GM12865 (cell line): ENCODE data around the gene PHLDB3.

ENCODE experiments used
- DNase-seq: peaks from one replicate; pipeline ENCODE4 v3.0.0; 2010; ENCODE audit warnings: low read depth
- H3K4me3 ChIP-seq: 2 replicates; pipeline ENCODE4 v1.5.1; 2011; ENCODE audit warnings: mild to moderate bottlenecking, low read depth, low read length, control low read depth
- CTCF ChIP-seq: IDR thresholded peaks from 2 replicates; pipeline ENCODE4 v1.5.1; 2011; ENCODE audit warnings: low read length, control low read depth, low read depth, inconsistent platforms; ENCODE audit not compliant: insufficient read depth; ENCODE audit errors: missing control alignments

PHLDB3 gene

GRCh38 chr19:43495082-43495481 lies 9.5 kb downstream of the PHLDB3 start:
- no peak for DNase-seq
- H3K4me3 ChIP-seq: no peak overlapping the region
- no peak for TF ChIP-seq CTCF

- no peak for TF ChIP-seq CTCF
- no peak overlapping the region for H3K4me3 ChIP-seq
- no peak for DNase-seq
These were observed 13.8 kb downstream of the PHLDB3 start for GRCh38 chr19:43490759-43491158.

DNA sequence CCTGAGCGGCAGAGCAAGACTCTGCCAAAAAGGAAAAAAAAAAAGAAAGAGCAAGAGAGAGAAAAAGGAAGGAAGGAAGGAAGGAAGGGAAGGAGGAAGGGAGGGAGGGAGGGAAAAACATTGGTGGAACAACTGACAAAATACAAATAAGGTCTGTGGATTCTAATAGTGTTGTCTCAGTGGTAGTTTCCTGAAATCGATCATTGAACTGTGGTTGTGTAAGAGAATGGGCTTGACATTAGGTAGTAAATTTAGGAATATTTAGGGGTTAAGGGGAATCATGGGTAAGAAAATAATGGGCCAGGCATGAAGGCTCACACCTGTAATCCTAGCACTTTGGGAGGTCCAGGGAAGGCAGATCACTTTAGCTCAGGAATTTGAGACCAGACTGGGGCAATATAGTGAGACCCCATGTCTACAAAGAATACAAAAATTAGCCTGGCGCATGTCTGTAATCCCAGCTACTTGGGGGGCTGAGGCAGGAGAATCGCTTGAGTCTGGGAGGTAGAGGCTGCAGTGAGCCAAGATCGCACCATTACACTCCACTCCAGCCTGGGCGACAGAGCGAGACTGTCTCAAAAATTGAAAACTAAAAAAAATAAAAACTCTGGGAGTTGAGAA lies 14.5 kb downstream of the PHLDB3 start:
- TF ChIP-seq CTCF: no peak
- DNase-seq: no peak

GRCh38 chr19:43489310-43489709 lies 15.2 kb downstream of the PHLDB3 start:
- DNase-seq: peak; percentile 63
- no peak for TF ChIP-seq CTCF
- no peak overlapping the region for H3K4me3 ChIP-seq

More for the DNA sequence above, 14.5 kb downstream of the PHLDB3 start:
- no peak overlapping the region for H3K4me3 ChIP-seq

DNA sequence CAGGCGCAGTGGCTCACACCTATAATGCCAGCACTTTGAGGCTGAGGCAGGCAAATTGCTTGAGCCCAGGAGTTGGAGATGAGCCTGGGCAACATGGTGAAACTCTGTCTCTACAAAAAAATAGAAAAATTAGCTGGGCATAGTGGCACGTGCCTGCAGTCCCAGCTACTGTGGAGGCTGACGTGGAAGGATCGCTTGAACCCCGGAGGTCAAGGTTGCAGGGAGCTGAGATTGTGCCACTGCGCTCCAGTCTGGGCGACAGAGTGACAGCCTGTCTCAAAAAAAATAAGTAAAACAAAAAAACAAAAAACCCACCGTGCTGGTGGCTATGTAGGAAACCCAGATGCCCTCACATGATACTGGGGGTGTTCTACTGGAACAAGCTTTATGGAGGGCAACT lies 16.4 kb downstream of the PHLDB3 start:
- DNase-seq: no peak
- no peak overlapping the region for H3K4me3 ChIP-seq
- no peak for TF ChIP-seq CTCF

DNA sequence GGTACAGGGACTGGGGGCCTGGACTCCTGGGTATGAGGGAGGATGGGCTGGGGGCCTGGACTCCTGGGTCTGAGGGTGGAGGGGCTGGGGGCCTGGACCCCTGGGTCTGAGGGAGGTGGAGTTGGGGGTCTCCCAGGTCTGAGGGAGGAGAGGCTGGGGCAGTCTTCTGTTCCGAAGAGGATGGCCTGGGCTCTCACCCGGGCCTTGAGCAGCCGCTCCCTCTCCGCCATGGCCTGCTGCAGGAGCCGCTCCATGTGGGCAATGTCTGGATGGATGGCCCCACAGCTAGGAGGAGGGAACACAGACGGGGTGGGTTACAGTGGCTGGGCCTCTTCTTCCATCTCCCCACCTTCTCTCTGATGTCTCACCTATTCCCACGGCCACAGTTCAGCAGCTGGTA lies 18.1 kb downstream of the PHLDB3 start:
- no peak for DNase-seq
- H3K4me3 ChIP-seq: no peak overlapping the region
- TF ChIP-seq CTCF: no peak

GRCh38 chr19:43485951-43486350 lies 18.6 kb downstream of the PHLDB3 start:
- no peak overlapping the region for H3K4me3 ChIP-seq
- no peak for TF ChIP-seq CTCF
- DNase-seq: no peak
